ENCODE results near the gene CUL4A. TPM values are rescaled to one million over a fixed set of nuclear protein-coding genes. Genes with fewer than 3 reads are reported as not detected.
"Not testable (repeated sequence)": the region's sequence is repeated elsewhere in the genome, so short reads cannot be mapped to it uniquely, and the experiment has no call there.

CUL4A gene
- total and polyA plus RNA-seq, 2 experiments from 2014 or later: 67.5 to 195 TPM

DNA sequence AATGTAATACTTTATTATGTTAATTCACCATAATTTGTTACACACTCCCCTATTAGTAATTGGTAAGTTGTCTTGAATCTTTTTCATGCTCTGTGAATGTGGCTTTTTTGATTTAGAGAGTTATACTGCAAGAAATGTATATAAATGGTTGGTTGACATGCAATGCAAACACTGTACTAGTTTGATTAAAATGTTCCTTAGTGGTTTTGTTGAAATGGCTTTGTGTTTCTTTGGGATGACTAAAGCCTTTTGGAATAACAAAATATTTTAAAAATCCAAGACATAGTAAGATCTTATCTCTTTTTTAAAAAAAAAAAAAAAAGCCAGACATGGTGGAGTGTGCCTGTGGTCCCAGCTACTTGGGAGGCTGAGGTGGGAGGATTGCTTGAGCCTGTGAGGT is 98.1 kb downstream of the CUL4A start:
- DNase-seq (ENCODE audit: low spot score) (no peak), ATAC-seq (no peak)
- H3K4me2 ChIP-seq: no peak overlapping the region
- TF ChIP-seq ZNF331 (CRISPR knock-in tag; IDR thresholded peaks at IDR 0.05; ENCODE audit: low read depth) (no peak), ZNF114 (CRISPR knock-in tag; IDR thresholded peaks at IDR 0.05) (no peak), REST (IDR thresholded peaks at IDR 0.05; ENCODE audit: unreplicated experiment) (no peak), EZH2 (IDR thresholded peaks at IDR 0.05; ENCODE audit: low read depth, unreplicated experiment) (no peak), JUNB (IDR thresholded peaks at IDR 0.05; ENCODE audit: unreplicated experiment) (no peak), STAT1 (IDR thresholded peaks at IDR 0.05; ENCODE audit: unreplicated experiment) (no peak), NANOG (IDR thresholded peaks at IDR 0.05; ENCODE audit: borderline replicate concordance) (no peak)
- TF ChIP-seq, protein P1, sequence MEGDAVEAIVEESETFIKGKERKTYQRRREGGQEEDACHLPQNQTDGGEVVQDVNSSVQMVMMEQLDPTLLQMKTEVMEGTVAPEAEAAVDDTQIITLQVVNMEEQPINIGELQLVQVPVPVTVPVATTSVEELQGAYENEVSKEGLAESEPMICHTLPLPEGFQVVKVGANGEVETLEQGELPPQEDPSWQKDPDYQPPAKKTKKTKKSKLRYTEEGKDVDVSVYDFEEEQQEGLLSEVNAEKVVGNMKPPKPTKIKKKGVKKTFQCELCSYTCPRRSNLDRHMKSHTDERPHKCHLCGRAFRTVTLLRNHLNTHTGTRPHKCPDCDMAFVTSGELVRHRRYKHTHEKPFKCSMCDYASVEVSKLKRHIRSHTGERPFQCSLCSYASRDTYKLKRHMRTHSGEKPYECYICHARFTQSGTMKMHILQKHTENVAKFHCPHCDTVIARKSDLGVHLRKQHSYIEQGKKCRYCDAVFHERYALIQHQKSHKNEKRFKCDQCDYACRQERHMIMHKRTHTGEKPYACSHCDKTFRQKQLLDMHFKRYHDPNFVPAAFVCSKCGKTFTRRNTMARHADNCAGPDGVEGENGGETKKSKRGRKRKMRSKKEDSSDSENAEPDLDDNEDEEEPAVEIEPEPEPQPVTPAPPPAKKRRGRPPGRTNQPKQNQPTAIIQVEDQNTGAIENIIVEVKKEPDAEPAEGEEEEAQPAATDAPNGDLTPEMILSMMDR (conservative IDR thresholded peaks at IDR 0.05; ENCODE audit: low read depth in 2 of 2): no peak
- peaks cover 5% of the 10 kb centered on the region; the same call in 1 of the 2 replicates for H3K36me3 ChIP-seq (ENCODE audit: insufficient read depth)
- Mint-ChIP-seq H3K9me3 (no peaks in the 10 kb centered on the region), H3K27ac (no peak overlapping the region), H3K4me1 (no peaks in the 10 kb centered on the region), H3K27me3 (ENCODE audit: insufficient read depth, low read depth, poor library complexity) (no peaks in the 10 kb centered on the region), H3K36me3 (ENCODE audit: low read depth) (peaks cover 27% of the 10 kb centered on the region), H3K4me3 (no peak overlapping the region)
- no peaks in the 10 kb centered on the region for H3K9me2 ChIP-seq (ENCODE audit: insufficient read depth)
- no peak overlapping the region for H2AFZ ChIP-seq
- H3K79me2 ChIP-seq (replicated peaks; ENCODE audit: insufficient read depth): peaks cover 74% of the 10 kb centered on the region
- peaks cover 17% of the 10 kb centered on the region for H4K20me1 ChIP-seq (replicated peaks; ENCODE audit: insufficient read depth)
- no peak overlapping the region for H3K27ac ChIP-seq (ENCODE audit: low read depth)
- no peaks in the 10 kb centered on the region for H3F3A ChIP-seq (replicated peaks; ENCODE audit: low read depth)
- H3K4me1 ChIP-seq (ENCODE audit: insufficient read depth): no peaks in the 10 kb centered on the region
- no peaks in the 10 kb centered on the region for H3K27me3 ChIP-seq (ENCODE audit: insufficient read depth)
- no peak overlapping the region for H3K4me3 ChIP-seq

DNA sequence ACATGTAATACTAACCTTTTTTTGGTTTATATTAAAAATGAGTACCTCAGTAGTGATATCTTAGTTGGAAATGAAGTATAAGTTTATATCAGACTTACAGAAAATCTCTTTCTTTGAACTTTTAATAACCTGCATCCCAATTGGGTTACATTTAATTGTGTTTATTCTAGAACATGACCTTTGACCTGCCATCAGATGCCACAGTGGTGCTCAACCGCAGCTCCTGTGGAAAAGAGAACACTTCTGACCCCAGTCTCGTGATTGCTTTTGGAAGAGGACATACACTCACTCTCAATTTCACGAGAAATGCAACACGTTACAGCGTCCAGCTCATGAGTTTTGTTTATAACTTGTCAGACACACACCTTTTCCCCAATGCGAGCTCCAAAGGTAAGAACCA is 100.1 kb downstream of the CUL4A start:
- no peak overlapping the region for H3K4me3 ChIP-seq
- H3K4me1 Mint-ChIP-seq: no peaks in the 10 kb centered on the region
- no peaks in the 10 kb centered on the region for H3K9me3 Mint-ChIP-seq
- no peak for ATAC-seq
- no peak overlapping the region for H3K27ac ChIP-seq (ENCODE audit: low read depth)
- no peaks in the 10 kb centered on the region for H3K4me1 ChIP-seq (ENCODE audit: insufficient read depth)
- H3F3A ChIP-seq (replicated peaks; ENCODE audit: low read depth): no peaks in the 10 kb centered on the region
- no peak overlapping the region for H3K4me2 ChIP-seq
- H4K20me1 ChIP-seq (replicated peaks; ENCODE audit: insufficient read depth): peaks cover 10% of the 10 kb centered on the region; the same call in 1 of the 2 replicates
- H3K36me3 ChIP-seq (ENCODE audit: insufficient read depth): peaks cover 5% of the 10 kb centered on the region; the same call in 1 of the 2 replicates
- H3K36me3 Mint-ChIP-seq (ENCODE audit: low read depth): peaks cover 33% of the 10 kb centered on the region
- H3K27me3 ChIP-seq (ENCODE audit: insufficient read depth): no peaks in the 10 kb centered on the region
- no peak overlapping the region for H2AFZ ChIP-seq
- H3K9me2 ChIP-seq (ENCODE audit: insufficient read depth): no peaks in the 10 kb centered on the region
- H3K79me2 ChIP-seq (replicated peaks; ENCODE audit: insufficient read depth): peaks cover 62% of the 10 kb centered on the region
- no peak for TF ChIP-seq EZH2phosphoT487 (IDR thresholded peaks at IDR 0.05; ENCODE audit: unreplicated experiment)
- peaks cover 2% of the 10 kb centered on the region for H3K27me3 Mint-ChIP-seq (ENCODE audit: insufficient read depth, low read depth, poor library complexity)
- no peak for DNase-seq (ENCODE audit: low spot score)
- H3K4me3 Mint-ChIP-seq: no peak overlapping the region
- no peak overlapping the region for H3K27ac Mint-ChIP-seq

GRCh38 chr13:113314112-113314511 is 104.7 kb downstream of the CUL4A start:
- H3K4me2 ChIP-seq; H3K36me3 ChIP-seq (ENCODE audit: insufficient read depth); H3K4me1 Mint-ChIP-seq; H3K27me3 Mint-ChIP-seq (ENCODE audit: insufficient read depth, low read depth, poor library complexity); H3K4me3 ChIP-seq; H3K27ac Mint-ChIP-seq; H3K27me3 ChIP-seq (ENCODE audit: insufficient read depth); H3K9me2 ChIP-seq (ENCODE audit: insufficient read depth); H3K27ac ChIP-seq (ENCODE audit: low read depth); DNase-seq (ENCODE audit: low spot score); H3K4me3 Mint-ChIP-seq; H3K9me3 Mint-ChIP-seq; ATAC-seq; H3F3A ChIP-seq (replicated peaks; ENCODE audit: low read depth); H3K4me1 ChIP-seq (ENCODE audit: insufficient read depth); H4K20me1 ChIP-seq (replicated peaks; ENCODE audit: insufficient read depth); H2AFZ ChIP-seq: not testable (repeated sequence)
- peaks cover 19% of the 10 kb centered on the region for H3K79me2 ChIP-seq (replicated peaks; ENCODE audit: insufficient read depth)
- H3K36me3 Mint-ChIP-seq (ENCODE audit: low read depth): peaks cover 37% of the 10 kb centered on the region

- not testable (repeated sequence) for H3K4me3 Mint-ChIP-seq; H3K36me3 ChIP-seq (ENCODE audit: insufficient read depth); H3K9me2 ChIP-seq (ENCODE audit: insufficient read depth); H2AFZ ChIP-seq; H3K4me3 ChIP-seq; DNase-seq (ENCODE audit: low spot score); H3F3A ChIP-seq (replicated peaks; ENCODE audit: low read depth); ATAC-seq; H3K27ac Mint-ChIP-seq; H4K20me1 ChIP-seq (replicated peaks; ENCODE audit: insufficient read depth); H3K27ac ChIP-seq (ENCODE audit: low read depth); H3K4me2 ChIP-seq; H3K27me3 Mint-ChIP-seq (ENCODE audit: insufficient read depth, low read depth, poor library complexity); H3K9me3 Mint-ChIP-seq; H3K4me1 ChIP-seq (ENCODE audit: insufficient read depth); H3K27me3 ChIP-seq (ENCODE audit: insufficient read depth); H3K4me1 Mint-ChIP-seq
- H3K36me3 Mint-ChIP-seq (ENCODE audit: low read depth): peaks cover 36% of the 10 kb centered on the region
- H3K79me2 ChIP-seq (replicated peaks; ENCODE audit: insufficient read depth): peaks cover 16% of the 10 kb centered on the region
Observed at GRCh38 chr13:113314895-113315470, 105.6 kb downstream of the CUL4A start.
